Lower leg skin (tissue), 3 donors: ENCODE results near the gene TMEM151A.

Experiments used
- POLR2A ChIP-seq, 2 donors: fragments of 450-650 bp; IDR thresholded peaks; one replicate each; pipeline ENCODE4 v1.6.1; 2016 to 2017; ENCODE audit warnings: antibody characterized with exemption in 2 of 2, mild to moderate bottlenecking in 1 of 2, moderate library complexity in 1 of 2
- TF ChIP-seq, protein P1 (sequence below), 3 donors: fragments of 450-650 bp; IDR thresholded peaks; one replicate each; pipeline ENCODE4 v1.5.1; 2016; ENCODE audit warnings: antibody characterized with exemption in 3 of 3, mild to moderate bottlenecking in 3 of 3, moderate library complexity in 2 of 3

DNA sequence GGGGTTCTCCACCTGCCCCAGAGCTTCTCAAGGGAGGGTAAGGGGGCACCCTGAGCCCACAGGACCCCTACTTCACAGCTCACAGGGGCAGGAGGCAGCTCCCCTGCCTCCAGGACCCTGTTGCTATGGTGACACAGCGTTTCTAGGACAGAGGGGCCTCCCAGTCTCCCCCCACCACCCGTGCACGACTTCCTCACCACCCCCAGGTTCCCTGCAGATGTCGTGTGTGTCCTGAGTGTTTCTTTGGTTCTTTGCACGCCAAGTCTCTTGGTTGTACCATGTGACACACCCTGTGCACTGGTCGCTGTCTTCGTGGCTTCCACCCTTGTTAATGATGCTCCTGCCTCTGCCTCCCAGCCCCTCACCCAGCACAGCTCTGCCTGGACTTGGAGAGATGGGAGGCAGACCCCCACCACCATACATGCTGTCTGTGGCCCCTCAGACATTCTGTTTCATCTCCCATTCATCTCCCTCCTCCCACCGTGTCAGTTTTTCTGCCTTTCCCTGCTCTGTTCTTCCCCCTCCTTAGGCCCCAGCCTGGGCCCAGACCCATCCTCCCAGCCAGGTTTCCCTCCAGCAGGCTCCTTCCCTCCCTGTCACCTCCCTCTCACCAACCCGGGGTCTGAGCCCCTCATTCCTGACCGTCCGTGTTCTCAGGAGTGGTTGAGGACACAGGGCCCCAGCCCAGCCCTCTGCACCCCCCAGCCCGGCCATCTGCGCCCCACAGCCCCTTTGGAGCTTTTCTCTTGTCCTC lies 47.7 kb upstream of the TMEM151A start:
- TF ChIP-seq, protein P1, sequence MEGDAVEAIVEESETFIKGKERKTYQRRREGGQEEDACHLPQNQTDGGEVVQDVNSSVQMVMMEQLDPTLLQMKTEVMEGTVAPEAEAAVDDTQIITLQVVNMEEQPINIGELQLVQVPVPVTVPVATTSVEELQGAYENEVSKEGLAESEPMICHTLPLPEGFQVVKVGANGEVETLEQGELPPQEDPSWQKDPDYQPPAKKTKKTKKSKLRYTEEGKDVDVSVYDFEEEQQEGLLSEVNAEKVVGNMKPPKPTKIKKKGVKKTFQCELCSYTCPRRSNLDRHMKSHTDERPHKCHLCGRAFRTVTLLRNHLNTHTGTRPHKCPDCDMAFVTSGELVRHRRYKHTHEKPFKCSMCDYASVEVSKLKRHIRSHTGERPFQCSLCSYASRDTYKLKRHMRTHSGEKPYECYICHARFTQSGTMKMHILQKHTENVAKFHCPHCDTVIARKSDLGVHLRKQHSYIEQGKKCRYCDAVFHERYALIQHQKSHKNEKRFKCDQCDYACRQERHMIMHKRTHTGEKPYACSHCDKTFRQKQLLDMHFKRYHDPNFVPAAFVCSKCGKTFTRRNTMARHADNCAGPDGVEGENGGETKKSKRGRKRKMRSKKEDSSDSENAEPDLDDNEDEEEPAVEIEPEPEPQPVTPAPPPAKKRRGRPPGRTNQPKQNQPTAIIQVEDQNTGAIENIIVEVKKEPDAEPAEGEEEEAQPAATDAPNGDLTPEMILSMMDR (IDR thresholded peaks at IDR 0.05): no peak
- no peak for TF ChIP-seq POLR2A (IDR thresholded peaks at IDR 0.05)
